SU-DHL-6 (cell line): Measurements from ENCODE around the gene PMIS2.

ENCODE experiments used
- H2AFZ ChIP-seq: fragments of 200-600 bp; sonication (generic); 2 replicates; pipeline ENCODE4 v1.6.1; 2014; ENCODE audit warnings: low read depth, mild to moderate bottlenecking, moderate library complexity, mixed read lengths, antibody characterized with exemption, low read length; ENCODE audit not compliant: severe bottlenecking
- H3F3A ChIP-seq: fragments of 200-600 bp; shearing (Covaris generic); 2 replicates; pipeline ENCODE4 v1.6.0; 2016; ENCODE audit warnings: antibody characterized with exemption, mild to moderate bottlenecking; ENCODE audit not compliant: insufficient read depth
- H3K27ac ChIP-seq: fragments of 200-600 bp; sonication (generic); 2 replicates; pipeline ENCODE4 v1.5.1; 2016; ENCODE audit warnings: low read depth, mild to moderate bottlenecking, low read length, moderate library complexity, mixed read lengths
- H3K27me3 ChIP-seq: fragments of 200-600 bp; sonication (generic), shearing (Covaris generic); 2 replicates; pipeline ENCODE4 v1.6.0; 2014; ENCODE audit warnings: mild to moderate bottlenecking, low read length
- H3K36me3 ChIP-seq: fragments of 200-600 bp; sonication (generic); 2 replicates; pipeline ENCODE4 v1.6.1; 2014; ENCODE audit warnings: mild to moderate bottlenecking, low read length, mixed read lengths
- H3K4me2 ChIP-seq: fragments of 300-600, 200-600 bp; shearing (Covaris generic), sonication (generic); 2 replicates; pipeline ENCODE4 v1.6.0; 2014; ENCODE audit warnings: low read length, low read depth, mild to moderate bottlenecking; ENCODE audit not compliant: poor library complexity, severe bottlenecking
- H3K4me3 ChIP-seq: fragments of 200-600 bp; sonication (generic); 2 replicates; pipeline ENCODE4 v1.5.1; 2014; ENCODE audit warnings: antibody characterized with exemption, low read length, mild to moderate bottlenecking, mixed read lengths; ENCODE audit not compliant: insufficient read depth, poor library complexity, severe bottlenecking
- H3K79me2 ChIP-seq: fragments of 200-600 bp; sonication (generic); 2 replicates; pipeline ENCODE4 v1.6.1; 2014; ENCODE audit warnings: mild to moderate bottlenecking, low read length, moderate library complexity; ENCODE audit not compliant: insufficient read depth
- H3K9ac ChIP-seq: fragments of 200-600 bp; sonication (generic); 2 replicates; pipeline ENCODE4 v1.7.0; 2014; ENCODE audit warnings: mild to moderate bottlenecking, low read length
- H3K9me2 ChIP-seq: fragments of 200-600 bp; sonication (generic); replicated peaks from 2 replicates; pipeline ENCODE4 v1.6.1; 2014; ENCODE audit warnings: low read length; ENCODE audit not compliant: insufficient read depth
- H3K9me3 ChIP-seq: fragments of 200-600 bp; sonication (generic); 2 replicates; pipeline ENCODE4 v1.6.1; 2014; ENCODE audit warnings: low read length, mixed read lengths; ENCODE audit not compliant: insufficient read depth
- H4K20me1 ChIP-seq: fragments of 200-600 bp; sonication (generic); 2 replicates; pipeline ENCODE4 v1.6.1; 2014; ENCODE audit warnings: low read depth, mild to moderate bottlenecking, antibody characterized with exemption, low read length, moderate library complexity, mixed read lengths
- EZH2phosphoT487 ChIP-seq: fragments of 200-600 bp; sonication (generic), shearing (Covaris generic); conservative IDR thresholded peaks from 2 replicates; pipeline ENCODE4 v1.6.1; 2018; ENCODE audit warnings: mild to moderate bottlenecking, antibody characterized with exemption, low read length, moderate library complexity, mixed read lengths
- TF ChIP-seq, protein P1 (sequence below): fragments of 200-600 bp; sonication (generic); IDR thresholded peaks from one replicate; pipeline ENCODE4 v1.5.1; 2017; ENCODE audit warnings: antibody characterized with exemption, mild to moderate bottlenecking, low read length, moderate library complexity; ENCODE audit not compliant: insufficient read depth, poor library complexity, severe bottlenecking

The PMIS2 gene

DNA sequence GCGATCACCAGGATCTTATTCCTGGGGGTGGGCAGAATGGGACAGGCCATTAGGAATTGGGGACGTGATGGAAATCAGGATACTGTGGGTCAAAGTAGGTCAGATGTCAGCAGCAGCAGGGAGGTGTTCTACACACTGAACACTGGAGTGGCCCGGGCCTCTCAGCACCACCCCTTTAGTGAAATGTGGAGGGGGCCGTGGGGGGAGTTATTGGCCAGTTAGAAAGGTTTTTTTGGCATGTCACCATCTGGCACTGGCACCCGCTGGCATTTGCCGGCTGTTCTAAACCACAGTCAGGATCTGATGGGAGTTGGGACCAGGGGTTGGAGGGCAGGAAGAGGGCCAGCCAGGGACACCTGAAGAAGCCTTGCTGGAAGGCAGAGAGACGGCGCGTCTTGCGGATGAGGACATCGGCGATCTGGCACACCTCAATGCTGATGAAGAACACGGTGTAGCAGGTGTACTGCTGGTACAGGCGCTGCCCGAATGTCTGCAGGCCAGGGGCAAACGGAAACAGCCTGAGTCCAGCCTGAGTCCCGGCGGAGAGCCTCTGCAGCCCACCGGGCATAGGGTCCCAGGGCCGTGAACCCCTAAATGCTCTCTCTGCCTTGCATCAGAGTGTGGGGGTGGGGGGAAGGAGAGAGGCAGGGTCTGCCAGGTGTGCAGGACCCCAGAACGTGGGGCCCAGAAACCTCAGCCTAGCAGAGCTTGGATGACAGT is 34.7 kb upstream of the PMIS2 start:
- no peaks in the 10 kb centered on the region for H3K9me2 ChIP-seq
- no peaks in the 10 kb centered on the region for H3K36me3 ChIP-seq
- no peaks in the 10 kb centered on the region for H3F3A ChIP-seq
- no peaks in the 10 kb centered on the region for H4K20me1 ChIP-seq
- no peak overlapping the region for H2AFZ ChIP-seq
- no peaks in the 10 kb centered on the region for H3K27me3 ChIP-seq
- no peak overlapping the region for H3K4me2 ChIP-seq
- H3K27ac ChIP-seq, result no peak overlapping the region
- H3K4me3 ChIP-seq, result no peak overlapping the region
- 0 out of 2 replicates have a peak, but pooled peaks cover 3% of the 10 kb centered on the region for H3K79me2 ChIP-seq
- TF ChIP-seq, protein P1, sequence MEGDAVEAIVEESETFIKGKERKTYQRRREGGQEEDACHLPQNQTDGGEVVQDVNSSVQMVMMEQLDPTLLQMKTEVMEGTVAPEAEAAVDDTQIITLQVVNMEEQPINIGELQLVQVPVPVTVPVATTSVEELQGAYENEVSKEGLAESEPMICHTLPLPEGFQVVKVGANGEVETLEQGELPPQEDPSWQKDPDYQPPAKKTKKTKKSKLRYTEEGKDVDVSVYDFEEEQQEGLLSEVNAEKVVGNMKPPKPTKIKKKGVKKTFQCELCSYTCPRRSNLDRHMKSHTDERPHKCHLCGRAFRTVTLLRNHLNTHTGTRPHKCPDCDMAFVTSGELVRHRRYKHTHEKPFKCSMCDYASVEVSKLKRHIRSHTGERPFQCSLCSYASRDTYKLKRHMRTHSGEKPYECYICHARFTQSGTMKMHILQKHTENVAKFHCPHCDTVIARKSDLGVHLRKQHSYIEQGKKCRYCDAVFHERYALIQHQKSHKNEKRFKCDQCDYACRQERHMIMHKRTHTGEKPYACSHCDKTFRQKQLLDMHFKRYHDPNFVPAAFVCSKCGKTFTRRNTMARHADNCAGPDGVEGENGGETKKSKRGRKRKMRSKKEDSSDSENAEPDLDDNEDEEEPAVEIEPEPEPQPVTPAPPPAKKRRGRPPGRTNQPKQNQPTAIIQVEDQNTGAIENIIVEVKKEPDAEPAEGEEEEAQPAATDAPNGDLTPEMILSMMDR, result no peak
- no peak for TF ChIP-seq EZH2phosphoT487
- H3K9me3 ChIP-seq, result no peaks in the 10 kb centered on the region
- H3K9ac ChIP-seq, result no peak overlapping the region

DNA sequence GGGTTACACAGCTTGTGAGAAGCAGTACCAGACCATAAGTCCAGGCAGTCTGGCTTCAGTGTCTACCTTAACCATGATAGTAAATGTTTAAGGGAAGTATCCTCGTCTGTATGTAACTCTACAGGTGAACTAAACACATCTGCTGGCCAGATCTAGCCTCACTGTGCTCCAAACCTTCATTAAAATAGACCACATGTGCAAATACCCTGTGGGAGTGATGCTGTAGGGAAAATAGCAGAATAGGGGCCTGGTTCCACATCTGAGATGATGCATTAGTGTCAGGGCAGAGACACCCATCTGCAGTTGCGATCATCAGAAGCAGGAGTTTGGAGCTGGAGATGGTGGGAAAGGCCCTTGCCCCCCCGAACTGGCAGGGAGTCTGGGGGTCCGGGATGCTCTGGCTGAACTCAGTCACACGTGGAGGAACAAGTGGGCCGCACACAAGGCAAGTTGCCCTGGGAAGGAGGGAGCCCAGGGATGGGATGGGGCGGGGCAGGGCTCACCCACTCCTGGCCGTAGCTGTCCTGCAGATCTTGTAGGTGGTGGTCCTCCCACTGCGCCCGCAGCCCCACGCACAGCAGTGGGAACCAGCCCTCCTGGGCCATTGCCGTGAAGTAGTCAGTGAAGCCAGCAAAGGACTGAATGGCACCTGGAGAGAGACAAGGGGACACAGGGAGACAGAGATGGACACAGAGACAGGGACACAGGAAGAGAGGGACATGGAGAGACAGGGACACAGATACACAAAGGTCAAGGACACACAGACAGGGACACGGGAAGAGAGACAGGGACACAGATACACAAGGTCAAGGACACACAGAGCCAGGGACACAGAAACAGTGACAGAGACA is 33.2 kb upstream of the PMIS2 start:
- Histone ChIP-seq H3K9me2 (no peaks in the 10 kb centered on the region), H3K9me3 (no peaks in the 10 kb centered on the region), H4K20me1 (no peaks in the 10 kb centered on the region), H3K27ac (no peak overlapping the region), H3K27me3 (no peaks in the 10 kb centered on the region), H3K36me3 (no peaks in the 10 kb centered on the region), H3K79me2 (no peaks in the 10 kb centered on the region), H3K4me3 (no peak overlapping the region), H2AFZ (no peak overlapping the region), H3K9ac (no peak overlapping the region), H3K4me2 (no peak overlapping the region), H3F3A (no peaks in the 10 kb centered on the region)
- no peak for TF ChIP-seq EZH2phosphoT487
- TF ChIP-seq, protein P1, result no peak

DNA sequence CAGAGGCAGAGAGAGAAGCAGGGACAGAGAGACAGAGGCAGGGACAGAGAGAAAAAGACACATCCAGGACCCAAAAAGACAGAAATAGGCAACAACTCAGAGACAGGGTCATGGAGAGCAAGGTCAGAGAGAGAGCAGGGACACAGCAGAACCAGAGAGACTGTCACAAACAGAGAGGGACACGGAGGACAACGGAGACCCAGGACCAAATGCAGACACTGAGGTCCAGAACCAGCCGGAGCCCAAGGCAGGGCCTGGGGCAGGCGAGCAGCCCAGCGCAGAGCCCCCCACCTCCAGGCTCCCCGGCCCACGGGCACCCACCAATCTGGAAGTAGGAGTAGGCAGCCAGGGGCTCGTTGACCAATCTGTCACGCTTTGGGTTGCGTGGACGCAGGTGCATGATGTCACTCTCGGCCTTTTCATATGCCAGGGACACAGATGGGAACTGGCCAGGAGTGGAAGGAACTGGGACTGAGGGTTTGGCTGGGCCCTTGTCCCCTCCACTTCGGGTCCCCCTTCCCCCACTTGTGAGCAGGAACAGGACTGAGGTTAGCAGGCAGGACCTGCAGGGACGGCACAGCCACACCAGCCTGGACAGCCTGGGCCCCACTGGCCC is 32.5 kb upstream of the PMIS2 start:
- no peak overlapping the region for H3K27ac ChIP-seq
- H3K9me2 ChIP-seq, result no peaks in the 10 kb centered on the region
- H3K4me2 ChIP-seq, result no peak overlapping the region
- H3K36me3 ChIP-seq, result no peaks in the 10 kb centered on the region
- H4K20me1 ChIP-seq, result no peaks in the 10 kb centered on the region
- no peaks in the 10 kb centered on the region for H3K9me3 ChIP-seq
- H3K4me3 ChIP-seq, result no peak overlapping the region
- no peak overlapping the region for H2AFZ ChIP-seq
- no peaks in the 10 kb centered on the region for H3F3A ChIP-seq
- no peak overlapping the region for H3K9ac ChIP-seq
- H3K27me3 ChIP-seq, result no peaks in the 10 kb centered on the region
- no peaks in the 10 kb centered on the region for H3K79me2 ChIP-seq
- TF ChIP-seq, protein P1, result no peak
- no peak for TF ChIP-seq EZH2phosphoT487
